Measurements from ENCODE around the gene CSRNP2.
"Not testable (repeated sequence)": the region's sequence is repeated elsewhere in the genome, so short reads cannot be mapped to it uniquely, and the experiment has no call there.

The CSRNP2 gene

DNA sequence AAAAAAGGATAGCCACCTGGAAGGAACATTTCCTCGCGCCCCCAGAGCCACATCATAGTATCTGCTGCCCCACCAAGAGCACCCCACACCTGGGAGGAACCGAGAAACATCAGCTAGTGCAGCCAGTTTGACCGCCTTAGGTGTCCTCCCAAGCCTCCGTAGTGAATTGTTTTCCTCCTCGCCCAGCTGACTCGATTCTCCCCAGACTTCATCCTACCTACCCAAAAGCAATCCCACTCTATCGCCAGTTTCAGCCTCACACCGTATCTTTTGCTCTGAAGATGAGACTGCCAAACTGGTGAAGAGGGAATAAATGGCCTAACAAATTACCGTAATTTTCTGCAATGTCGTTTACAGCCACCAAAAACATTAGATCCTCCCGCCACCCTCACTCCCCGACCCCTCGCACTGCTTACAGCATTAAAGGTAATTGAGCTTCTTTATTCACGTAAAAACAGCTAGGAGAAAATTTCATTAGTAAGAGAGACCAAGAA is 56.0 kb downstream of the CSRNP2 start:
- no peak for DNase-seq (ENCODE audit: low spot score)

DNA sequence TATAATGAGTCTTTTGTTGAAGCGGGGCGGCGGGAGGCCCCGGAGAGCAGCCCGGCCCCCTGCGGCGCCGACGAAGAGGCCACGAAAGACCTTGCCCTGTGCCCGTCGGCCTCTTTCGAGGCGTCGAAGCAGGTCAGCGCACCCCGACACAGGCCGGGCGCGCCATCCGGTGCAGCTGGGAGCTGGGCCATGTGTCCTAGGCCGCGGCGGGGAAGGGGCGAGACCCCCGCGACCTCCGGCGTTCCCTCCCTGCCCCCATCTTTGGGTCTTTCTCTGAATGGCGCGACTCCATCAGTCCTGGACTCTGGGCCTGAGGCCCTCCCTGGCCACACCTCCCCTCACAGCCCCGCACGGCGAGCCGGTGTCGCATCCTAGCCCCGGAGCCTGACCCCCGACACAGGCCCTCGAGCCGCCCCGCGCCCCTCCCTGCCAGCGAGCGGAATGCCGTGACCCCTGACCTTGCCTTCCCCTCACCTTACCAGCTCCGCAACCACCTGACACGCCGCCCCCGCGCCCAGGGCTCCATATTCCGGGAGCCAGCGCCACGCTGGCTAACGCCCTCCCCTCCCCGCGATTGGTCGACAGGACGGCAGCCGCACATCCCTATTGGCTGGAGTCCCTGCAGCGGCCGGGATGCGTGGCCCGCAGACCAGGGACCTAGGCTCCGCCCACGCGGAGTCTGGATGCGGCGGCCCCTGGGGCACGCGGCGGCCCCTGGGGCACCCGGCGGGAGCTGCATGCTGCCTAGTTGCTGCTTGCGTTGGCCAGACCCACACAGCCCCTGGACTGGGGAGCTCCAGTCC is 57.4 kb downstream of the CSRNP2 start, which contains the start of gene SLC11A2:
Gene SLC11A2 (minus strand): TSS at position 549 of the 803 bp plus-strand sequence. CDS start 15,656 bp downstream, outside the sequence.
- peak; percentile 99 for DNase-seq (ENCODE audit: low spot score)

DNA sequence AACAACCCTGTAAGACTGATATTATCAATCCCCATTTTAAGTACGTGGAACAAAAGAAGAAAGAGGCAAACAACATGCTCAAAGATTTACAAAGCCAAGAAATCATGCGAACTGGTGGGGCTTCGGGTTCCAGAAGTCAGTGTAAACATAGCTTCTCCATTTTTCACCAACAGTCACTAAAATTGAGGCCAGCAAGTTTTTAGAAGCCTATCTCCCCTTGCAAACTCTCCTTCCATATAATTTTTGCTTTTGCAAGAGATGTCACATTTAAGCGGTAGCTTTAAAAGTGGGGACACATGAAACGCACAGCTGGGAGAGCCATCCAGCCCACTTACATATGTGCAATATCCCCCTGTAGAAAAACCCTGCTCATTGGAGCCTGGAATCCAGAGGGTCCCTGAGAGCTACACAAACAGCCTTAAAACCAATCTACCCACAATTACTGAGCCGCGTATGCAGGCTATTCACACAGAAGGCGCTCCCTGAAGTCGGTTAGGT is 58.0 kb downstream of the CSRNP2 start:
- no peak for DNase-seq (ENCODE audit: low spot score)

DNA sequence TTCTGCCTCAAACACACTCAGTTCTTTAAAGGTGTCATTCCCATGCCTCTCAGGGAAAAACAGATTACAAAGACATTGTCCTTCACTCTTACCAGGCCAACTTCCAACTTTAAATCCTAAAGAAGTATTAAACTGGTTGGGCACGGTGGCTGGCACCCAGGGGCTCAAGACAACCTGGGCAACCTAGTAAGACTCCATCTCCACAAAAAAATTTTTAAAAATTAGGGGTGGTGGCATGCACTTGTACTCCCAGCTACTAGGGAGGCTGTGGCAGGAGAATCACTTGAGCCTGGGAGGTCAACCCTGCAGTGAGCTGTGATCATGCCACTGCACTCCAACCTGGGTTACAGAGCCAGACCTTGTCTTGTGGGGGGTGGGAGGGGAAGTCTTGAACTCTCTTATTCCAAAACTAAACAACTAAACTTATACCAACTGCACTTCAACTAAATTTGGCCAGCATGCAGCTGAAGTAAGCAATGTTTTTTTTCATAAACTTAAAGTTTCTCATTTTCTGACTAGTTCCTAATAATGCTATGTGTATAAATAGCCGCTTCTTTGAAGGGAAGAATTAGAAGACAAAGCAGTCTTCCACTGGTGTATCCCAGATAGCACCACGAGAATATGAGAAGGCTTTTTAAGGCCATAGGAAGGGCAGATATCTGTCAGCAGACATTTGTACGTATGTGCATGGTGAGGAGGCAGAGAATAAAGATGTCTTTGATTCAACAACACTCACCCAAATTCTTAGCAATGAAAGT is 59.6 kb downstream of the CSRNP2 start:
- DNase-seq (ENCODE audit: low spot score), result no peak

DNA sequence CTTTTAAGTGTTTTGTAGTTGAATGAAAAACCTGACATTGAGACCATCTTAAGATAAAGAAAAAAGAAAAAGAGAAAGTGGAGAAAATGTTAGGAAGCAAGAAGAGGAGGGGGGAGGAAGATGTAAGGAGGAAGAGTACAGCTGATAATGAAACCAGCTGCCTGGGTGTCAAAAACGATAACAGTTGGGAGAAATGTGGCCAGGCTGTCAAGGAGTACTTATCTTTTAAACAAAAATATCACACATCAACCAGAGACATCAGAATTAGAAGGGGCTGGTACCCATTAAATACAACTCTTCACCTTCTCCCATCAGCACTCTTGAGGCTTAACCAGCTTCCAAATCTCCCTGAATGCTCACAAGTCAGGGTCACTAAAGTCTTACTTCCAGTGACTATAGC is 61.7 kb downstream of the CSRNP2 start:
- no peak for DNase-seq (ENCODE audit: low spot score)

DNA sequence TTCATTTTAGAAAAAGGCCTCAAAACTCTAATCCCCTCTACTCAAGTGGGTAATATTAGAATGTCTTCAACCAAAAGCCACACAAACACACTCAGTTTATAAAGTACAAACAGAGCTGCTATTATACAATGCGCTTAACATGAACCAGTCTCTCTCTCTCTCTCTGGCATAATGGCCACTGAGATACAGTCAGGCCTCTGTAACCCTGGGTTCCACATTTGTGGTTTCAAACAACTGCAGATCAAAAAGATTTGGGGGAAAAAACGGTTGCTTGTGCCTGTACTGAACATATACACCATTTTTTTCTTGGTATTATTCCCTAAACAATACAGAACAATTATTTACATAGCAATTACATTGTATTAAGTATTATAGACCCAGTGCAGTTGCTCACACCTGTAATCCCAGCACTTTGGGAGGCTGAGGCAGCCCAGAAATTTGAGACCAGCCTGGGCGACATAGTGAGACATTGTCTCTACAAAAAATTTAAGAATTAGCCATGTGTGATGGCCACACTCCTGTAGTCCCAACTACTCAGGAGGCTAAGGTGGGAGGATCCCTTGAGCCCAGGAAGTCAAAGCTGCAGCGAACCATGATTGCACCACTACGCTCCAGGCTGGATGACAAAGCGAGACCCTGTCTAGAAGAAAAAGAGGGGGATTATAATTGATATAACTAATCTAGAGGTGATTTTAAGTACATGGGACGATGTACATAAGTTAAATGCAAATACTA is 62.8 kb downstream of the CSRNP2 start:
- DNase-seq (ENCODE audit: low spot score), result no peak

DNA sequence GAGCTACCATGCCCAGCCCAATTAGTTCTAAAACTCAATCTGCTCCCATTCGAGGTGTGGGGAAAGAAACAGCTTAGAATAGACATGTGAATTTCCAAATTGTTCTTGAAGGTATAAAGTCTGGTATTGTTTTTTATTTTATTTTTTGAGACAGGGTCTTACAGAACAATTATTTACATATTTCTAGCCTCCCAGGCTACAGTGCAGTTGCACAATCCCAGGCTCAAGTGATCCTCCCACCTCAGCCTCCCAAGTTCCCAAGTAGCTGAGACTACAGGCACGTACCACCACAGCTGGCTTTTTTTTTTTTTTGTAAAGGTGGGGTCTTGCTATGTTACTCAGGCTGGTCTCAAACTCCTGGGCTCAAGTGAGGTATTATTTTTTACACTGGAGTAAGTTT is 63.5 kb downstream of the CSRNP2 start:
- no peak for DNase-seq (ENCODE audit: low spot score)

DNA sequence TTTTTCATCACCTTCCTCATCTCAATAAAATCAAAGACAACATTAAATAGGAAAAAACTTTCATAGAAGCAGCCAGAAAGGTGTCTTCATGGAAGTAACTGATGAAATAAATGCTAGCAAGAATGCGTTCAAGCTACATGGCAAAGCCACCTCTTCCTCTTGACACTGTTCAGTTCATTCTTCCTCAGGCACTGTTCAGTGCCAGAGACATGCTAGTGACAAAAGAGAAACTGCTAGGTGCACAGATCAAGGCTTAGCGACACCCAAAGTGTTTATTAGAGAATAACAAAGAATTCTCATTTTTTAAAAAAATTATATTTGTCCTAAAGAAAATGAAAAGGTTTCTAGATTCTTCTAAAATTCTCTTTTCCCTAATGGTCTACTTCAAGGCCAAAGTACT is 64.4 kb downstream of the CSRNP2 start:
- no peak for DNase-seq (ENCODE audit: low spot score)

DNA sequence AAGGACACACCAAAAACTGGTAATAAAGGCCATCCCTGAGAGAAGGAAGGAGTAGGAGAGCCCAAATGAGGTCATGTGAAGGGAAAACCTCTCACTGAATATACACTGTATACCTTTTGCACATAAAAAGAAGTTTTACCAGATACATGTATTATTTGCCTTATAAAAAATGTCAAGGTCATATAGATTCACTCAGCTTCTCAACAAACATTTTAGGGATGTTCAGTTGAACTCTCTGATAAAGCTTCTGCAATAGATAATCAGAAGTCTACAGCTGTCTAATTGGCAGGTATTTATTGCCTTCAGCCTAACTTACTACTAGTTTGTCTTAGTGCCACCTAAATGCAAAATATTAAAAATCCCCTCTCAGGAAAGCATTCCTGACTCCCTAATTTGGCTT is 65.9 kb downstream of the CSRNP2 start:
- no peak for DNase-seq (ENCODE audit: low spot score)

DNA sequence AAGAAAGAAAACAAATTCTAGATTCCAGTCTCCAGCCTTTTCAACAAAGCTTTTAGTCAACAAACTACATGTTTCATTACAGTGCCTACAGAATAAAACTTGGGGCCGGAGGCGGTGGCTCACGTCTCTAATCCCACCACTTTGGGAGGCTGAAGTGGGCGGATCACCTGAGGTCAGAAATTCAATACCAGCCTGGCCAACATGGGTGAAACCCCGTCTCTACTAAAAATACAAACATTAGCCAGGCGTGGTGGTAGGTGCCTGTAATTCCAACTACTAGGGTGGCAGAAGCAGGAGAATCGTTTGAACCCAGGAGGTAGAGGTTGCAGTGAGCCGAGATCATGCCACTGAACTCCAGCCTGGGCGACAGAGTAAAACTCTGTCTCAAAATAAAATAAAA is 68.9 kb downstream of the CSRNP2 start:
- not testable (repeated sequence) for DNase-seq (ENCODE audit: low spot score)

DNA sequence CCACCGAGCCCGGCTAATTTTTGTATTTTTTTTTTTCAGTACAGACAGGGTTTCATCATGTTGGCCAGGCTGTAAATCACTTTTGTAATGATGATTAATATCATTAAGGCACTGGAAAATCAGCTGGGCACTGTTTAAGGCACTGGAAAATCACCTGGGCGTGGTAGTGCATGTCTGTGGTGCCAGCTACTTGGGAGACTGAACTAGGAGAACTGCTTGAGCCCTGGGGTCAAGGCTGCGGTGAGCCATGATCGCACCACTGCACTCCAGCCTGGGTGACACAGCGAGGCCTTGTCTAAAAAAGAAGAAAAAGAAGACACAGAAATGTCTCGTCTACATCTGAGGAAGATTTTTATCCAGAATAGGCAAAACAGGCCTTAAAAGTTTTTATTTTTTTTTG is 70.0 kb downstream of the CSRNP2 start:
- no peak for DNase-seq (ENCODE audit: low spot score)

DNA sequence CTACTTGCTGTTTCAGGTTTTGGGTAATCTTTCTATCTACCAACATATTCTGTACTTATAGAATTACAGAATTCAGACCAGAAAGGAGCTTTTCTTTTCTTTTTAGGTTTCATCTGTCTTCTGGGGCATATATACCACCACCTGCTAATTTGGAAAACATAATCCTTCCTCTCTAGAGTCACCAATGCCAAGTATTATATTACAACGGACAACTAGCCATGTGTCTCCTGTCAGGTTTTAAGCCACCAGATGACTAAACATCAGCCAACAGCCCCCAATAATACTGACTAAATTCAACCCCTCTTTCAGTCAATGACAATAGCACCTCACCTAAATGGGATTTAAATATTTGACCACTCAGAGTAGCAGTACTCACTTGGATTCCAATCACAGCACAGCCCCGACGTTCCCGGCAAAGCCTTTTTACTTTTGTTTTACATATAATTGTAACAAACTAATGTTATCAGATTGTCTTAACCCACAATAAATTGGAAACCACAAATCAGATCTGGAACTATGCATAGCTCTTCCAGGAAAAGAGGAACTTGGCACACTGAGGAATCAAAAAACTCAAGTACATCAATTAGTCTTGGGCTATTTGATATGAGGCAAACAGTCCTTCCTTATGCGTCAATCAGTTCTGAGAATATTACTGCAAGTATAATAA is 70.7 kb downstream of the CSRNP2 start:
- no peak for DNase-seq (ENCODE audit: low spot score)

DNA sequence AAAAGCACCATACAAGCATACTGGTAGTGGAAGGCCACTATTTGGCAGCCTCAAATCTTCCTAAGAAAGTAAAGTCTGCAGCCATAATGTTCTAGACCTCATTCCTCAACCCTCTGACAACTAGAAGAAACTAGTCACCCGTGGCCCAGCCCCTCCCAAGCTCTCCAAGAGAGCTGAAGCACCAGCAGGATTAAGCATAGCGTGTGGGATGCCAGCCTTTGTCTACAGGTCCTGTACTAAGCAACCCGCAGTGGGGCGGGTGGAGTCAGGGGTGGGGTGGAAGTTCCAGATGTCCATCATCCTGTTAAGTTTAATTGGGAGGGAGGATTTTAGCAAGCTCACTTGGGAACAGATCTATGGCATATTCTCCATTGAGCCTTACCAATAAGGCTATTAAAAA is 71.4 kb downstream of the CSRNP2 start:
- DNase-seq (ENCODE audit: low spot score), result peak; percentile 81
